GM18873 (cell line): ENCODE measurements around the gene TXK.

Experiments
- ATAC-seq: cut with Tn5 transposase; IDR thresholded peaks from one replicate; pipeline ENCODE4 v1.9.1; 2021; ENCODE audit warnings: mild to moderate bottlenecking, moderate library complexity, moderate number of reproducible peaks; ENCODE audit not compliant: unreplicated experiment, low FRiP score

Gene TXK

DNA sequence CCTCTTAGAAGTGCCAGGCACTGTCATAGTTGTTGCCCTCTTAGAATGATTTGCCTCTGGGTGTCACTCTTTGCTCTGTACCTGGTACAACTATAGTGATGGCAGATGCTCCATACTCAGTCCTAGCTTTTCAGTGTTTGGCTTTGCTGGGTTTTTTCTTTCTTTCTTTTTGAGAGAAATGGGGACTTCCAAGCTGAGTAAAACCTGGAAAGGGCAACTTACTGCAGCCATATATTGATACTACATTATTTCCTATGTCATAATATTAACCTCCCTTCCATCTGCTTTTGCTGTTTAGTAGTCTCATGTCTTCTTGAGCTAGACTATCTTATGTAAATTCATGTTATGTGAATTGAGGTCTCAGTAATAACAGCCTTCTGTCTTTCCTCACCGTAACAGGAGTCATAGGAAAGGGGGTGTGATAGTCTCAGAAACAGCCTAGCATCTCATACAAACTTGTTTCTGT is 68.4 kb downstream of the TXK start:
- ATAC-seq, result peak; percentile 84

DNA sequence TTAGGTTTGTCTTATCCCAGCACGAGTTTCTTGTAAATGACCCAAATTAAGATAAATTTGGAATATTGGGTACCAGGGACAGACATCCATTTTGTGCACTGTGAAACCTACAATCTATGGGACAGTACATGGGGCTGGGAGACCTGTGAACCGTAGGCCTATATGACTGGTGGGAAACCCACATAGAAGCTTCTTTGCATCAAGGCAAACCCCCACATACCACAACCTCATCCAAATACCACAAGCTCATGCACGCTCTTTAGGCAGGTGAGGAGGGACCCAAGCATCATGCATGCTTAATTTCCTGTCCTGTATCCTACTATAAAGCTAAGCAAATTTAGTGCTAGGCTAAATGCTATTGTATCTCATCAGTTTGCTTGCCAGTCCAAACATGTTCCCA is 69.7 kb downstream of the TXK start:
- ATAC-seq, result no peak

DNA sequence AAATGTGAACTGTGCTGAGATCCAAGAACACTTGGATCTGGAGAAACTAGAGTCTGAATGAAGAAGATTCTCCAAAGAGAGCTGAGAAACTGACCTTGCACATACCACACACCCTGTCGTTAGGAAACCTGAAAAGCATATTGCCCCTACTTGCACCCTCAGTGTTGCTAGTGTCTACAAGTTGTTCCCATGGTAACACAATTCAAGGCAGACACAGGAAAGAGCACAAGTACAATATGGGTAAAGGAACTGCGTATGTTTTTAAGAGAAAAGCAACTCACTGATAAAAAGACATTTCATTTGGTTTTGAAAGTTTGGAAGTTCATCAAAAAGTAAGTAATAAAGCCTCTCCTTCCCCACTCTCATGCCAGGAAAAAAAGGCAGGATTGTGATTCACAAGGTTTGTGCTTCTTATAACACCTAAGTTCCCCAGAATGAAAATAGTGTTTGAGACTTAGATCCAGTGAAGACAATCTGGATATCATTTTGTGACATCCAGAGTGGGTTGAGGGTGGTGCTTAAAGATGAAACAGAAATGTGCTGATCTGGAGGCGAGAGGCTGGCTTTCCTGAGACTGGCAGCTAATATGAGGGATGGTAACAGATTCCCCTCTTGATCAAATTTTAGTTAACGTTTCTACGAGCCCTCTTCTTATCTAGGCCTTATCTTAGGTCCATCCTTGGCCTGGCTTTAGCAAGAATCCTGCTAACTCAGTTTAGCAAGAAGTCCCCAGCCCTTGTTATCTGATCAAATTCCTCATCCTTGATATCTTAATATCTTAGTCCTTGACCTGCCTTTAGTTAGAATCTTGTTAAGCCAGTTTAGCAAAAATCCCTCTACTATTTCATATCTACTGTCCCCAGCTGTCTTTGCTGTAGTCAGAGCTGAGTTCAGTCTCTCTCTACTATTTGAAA is 75.2 kb downstream of the TXK start:
- no peak for ATAC-seq

DNA sequence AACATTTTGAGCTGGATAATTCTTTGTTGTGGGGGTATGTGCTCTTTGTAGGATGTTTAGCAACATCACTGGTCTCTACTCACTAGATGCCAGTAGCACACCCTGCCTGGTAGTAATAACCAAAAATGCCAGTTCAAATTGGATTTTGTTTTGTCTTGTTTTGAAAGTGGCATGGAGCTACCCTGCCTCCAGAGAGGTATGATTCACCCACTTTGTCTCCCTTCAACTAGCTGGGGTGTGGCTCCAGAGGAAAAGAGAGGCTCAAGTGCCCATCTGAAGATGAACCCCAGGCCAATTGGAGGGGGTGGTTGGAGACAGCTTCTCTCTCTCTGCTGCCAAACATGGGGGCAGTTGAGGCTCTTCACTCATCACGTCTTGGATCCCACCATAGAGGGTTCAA is 83.0 kb downstream of the TXK start:
- ATAC-seq, result no peak

DNA sequence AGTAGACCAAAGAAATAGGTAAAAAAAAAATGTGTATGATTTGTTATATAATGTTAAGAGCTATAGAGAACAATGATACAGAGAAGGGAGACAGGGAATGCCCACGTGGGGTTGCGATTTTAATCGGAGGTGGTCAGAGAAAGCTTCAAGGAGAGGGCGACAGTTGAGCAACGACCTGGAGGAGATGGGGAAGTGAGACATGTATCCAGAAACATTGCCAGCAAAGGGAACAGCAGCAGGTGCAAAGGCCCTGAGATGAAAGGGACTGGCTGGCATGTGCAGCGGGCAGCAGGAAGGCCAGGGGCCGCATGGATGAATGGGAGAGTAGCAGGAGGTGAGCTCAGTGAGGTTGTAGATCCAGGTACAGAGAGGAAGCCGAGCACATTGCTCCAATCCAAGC is 84.6 kb downstream of the TXK start:
- ATAC-seq, result no peak

DNA sequence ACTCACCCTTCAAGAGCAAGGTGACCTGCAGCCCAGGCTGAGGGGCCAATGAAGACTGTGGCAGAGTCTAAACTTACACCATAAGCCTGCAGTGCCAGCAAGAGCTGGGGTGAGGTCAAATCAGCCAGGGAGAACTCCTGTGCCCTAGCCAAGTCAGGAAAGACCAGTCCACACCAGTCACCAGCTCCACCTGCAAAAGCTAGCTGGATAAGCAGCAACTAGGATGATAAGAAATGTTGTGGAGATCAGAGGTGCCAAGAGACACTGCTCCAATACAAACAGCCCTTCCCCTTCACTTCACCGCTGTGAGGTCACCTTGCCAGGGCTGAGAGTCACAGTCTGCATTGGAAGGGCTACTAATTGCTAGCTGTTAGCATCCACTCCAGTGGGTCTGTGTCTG is 86.2 kb downstream of the TXK start:
- ATAC-seq, result no peak

DNA sequence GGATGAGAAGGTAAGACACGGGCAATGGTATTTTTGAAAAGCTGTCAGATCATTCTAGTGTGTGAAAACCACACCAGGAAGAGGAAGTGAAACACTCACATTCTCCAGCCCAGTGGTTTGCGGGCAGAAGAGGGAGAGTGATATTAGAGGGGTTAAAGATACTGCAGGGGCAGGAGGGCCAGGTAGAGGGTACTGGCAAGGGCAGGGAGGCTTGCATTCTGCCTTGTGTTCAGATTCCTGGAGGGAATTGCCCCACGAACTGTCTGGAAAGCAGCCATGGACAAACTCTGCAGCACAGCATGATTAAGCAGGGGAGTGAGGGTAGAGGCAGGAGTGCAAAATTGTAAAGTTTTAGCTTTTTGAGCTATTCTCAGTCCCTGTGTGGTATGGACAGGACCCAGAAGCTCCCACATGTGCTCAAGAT is 86.6 kb downstream of the TXK start:
- ATAC-seq, result peak; percentile 100

DNA sequence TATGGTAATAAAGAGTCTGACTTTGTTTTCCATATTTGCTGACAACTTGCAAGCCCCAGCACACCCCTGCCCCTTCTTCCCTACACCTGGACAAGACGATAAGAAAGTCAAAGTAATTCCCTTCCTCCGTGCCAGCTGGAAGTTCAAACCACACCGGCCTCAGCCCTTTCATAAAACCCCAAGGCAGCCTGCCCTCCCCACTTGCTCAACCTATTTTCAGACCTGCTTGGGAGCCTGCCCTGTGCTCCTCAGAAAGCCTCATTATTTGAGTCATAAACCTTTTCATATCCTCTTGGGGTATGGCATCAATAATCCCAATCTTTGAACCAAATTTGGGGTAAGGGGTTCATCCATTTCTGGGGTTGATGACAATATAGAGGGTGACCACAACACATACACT is 88.0 kb downstream of the TXK start:
- ATAC-seq, result no peak

DNA sequence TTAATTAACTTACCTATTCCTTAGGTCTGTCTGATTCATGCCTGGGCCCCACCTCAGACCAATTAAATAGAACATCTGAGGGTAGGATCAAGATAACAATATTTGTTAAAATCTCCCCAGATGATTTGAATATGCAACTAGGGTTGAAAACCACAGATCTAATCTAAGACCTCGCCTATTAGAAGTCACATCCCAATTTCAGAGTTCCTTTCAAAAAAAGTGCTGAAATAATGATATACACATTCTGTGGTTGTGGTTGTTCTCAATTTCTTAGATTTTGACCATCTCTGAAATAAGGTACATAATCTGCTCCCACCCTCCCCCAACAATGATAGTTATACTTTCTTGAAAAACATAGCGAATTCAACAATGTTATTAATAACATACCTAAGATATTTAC is 89.8 kb downstream of the TXK start:
- no peak for ATAC-seq

DNA sequence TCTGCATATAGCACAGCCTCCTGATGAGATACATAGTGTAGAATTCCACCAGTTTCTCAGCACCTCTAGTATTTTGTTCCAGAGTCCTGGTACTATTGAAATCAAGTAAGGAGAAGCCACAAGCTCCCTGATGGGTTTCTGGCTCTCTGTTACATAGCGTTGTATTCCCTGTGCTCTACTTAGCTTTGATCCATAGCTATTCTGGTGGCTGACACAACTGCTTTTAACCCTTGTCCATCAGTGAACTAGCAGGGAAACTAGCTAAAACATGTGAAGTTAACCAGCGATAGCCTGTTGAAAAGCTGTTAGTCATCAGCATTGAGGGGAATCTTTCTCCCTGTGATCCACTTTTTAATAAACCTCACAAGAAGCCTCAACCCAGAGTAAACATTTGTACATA is 90.5 kb downstream of the TXK start:
- no peak for ATAC-seq

DNA sequence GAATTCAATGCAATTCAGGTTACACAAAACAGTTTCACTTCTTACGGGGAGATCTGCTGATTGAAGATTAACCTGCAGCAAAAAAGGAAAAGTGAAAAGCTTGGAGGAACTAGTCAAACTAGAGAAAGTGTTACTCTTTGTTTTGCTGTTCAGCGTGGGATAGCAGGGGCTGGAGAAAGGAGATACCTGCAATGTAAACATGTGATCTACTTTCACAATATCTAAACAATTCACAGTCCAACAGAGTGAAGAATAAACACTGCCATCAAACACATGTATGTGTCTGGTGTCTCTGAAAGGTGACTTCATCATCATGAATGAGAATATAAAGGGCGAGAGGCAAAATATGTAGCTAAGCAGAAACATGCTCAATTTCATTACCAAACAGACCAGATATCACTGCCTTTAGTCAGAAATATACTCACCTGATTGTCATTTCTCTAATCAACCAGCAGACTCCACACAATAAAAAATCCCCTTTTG is 91.0 kb downstream of the TXK start:
- no peak for ATAC-seq

DNA sequence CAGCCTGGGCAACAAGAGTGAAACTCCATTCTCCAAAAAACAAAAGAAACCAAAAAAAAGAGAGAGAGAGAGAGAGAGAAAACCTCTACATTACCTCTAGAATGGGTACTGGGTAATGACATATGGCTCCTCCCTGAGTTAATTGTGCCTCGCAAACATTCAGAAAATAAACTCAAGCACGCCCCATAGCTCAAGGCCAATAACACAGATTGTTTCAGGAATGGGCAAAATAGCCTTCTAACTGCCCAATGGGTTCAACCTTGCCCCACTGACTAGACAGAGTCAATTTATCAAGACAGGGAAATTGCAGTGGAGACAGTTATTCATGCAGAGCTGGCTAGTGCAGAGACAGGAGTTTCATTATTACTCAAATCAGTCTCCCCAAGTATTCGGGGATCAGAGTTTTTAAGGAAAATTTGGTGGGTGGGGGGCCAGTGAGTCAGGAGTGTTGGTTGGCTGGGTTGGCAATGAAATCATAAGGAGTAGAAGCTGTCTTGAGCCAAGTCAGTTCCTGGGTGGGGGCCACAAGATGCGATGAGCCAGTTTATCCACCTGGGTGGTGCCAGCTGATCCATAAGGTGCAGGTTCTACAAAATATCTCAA is 92.4 kb downstream of the TXK start:
- ATAC-seq, result no peak

DNA sequence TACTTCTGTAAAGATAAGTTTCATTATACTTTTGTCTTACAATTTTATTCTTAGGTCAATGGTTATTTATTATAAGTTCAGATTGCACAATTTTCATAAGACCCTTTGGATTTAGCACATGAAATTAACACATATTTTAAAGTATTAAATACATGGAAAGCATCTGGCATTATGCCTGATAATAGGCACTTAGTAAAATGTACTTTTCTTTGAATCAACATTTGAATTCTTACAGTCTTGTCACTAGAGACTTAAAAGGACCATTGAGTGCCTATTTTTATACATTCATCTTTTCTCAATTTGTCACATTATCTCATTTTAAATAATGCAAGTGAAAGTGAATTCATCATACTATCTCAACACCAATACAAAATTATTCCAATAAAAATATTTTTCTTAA is 94.5 kb downstream of the TXK start:
- ATAC-seq, result no peak

DNA sequence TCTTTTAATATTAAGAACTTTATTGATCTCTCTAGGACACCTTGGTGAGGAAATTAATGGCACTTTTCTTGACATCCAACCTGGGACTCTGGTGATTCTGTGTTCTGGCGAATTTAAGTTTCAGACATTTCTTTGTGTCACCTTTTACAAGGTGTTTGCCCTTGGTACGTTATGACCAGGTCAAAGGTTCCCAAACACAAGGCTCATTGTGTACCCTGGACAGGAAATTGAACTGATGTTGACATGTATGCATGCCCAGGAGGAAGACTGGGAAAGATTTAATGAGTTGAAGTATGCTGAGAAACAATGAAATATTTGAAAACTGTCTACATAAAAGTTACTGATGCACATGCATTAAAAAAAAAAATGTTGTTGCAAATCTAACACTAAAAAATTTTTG is 95.4 kb downstream of the TXK start:
- ATAC-seq, result no peak

DNA sequence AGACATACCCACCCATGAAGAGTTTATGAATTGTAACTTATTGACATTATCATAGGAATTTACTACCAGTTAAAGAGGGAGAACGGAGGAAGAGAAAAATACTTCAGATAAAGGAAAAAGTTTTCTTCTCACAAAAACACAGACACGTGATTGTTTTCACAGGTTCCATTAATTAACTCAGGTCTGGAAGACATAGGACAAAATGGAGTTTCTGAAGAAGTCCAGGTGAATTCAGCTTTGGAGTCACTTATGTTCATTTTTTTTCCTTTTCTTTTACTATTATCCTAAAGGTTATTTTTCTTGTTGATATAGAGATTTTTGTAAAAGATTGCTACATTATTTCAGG is 97.0 kb downstream of the TXK start:
- ATAC-seq, result no peak

DNA sequence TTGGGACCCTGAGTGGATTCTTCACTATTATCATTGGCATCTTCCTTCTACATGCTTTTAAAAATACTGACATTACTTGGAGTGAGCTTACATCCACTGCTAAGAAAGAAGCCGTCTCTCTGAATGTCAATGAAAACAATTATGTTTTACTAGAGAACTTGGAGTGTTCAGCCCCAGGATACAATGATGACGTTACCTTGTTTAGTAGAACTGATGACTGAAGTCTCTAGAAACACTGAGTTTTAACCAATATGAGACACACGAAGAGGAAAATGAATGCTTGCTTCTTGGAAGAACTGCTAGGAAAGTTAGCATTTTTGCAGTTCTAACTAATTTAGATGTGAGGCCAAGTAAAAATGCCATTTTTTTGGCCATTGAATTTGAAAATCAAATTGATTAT is 98.1 kb downstream of the TXK start:
- no peak for ATAC-seq

DNA sequence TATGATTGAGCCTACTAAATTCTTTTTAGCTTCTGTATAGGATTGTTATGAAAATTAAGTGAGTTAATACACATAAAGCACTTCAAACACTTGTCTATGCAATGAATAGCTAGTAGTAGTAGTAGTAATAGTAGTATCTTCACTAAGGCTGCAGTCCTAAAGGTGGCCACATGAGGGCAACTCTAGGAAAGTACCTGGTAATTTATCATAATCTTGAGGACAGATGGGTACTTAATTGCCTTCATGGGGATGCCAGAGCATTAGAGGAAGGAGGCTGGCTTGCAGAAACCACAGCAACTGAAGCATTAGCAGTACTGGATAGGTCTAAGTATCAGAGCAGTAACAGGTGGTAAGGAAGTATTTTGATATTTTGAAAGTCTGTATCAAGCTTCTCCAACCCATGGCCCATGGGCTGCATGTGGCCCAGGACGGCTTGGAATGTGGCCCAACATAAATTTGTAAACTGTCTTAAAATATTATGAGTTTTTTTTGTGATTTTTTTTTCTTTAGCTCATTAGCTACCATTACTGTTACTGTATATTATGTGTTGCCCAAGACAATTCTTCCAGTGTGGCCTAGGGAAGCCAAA is 100.1 kb downstream of the TXK start:
- peak; percentile 41 for ATAC-seq

DNA sequence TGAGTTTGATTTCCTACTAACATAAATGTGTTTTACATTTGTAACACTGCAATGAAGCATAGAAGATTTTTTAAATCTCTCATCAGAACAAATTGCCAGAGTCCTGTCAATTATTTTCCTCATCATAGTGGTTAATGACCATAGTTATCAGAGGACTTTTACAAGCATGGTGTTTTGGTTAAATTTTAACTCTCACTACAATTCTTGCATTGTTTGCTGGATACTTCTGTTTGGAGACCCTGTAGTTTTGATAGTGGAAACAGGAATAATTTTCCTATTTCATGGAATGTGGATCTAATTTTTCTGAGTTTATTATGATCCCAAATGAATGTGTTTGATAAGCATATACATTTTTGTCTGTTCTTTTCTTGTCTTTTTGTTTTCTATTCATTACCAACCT is 100.6 kb downstream of the TXK start:
- no peak for ATAC-seq

DNA sequence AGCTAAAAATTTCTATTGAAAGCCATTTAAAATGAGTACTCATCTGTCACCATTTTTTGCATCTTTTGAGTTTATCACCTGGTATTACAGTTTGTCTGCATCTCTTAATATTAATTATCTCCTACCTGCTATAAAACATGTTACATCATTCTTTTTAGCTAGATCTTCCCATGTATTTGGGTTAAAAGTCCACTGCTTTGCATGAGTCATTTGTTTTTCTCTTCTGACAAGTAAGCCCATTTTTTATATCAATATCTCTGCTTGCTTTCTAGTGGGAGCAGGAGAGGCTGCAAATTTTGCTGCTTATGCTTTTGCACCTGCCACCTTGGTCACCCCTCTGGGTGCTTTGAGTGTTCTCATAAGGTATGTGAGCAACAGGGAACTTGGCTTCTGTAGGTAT is 101.3 kb downstream of the TXK start:
- ATAC-seq, result no peak

DNA sequence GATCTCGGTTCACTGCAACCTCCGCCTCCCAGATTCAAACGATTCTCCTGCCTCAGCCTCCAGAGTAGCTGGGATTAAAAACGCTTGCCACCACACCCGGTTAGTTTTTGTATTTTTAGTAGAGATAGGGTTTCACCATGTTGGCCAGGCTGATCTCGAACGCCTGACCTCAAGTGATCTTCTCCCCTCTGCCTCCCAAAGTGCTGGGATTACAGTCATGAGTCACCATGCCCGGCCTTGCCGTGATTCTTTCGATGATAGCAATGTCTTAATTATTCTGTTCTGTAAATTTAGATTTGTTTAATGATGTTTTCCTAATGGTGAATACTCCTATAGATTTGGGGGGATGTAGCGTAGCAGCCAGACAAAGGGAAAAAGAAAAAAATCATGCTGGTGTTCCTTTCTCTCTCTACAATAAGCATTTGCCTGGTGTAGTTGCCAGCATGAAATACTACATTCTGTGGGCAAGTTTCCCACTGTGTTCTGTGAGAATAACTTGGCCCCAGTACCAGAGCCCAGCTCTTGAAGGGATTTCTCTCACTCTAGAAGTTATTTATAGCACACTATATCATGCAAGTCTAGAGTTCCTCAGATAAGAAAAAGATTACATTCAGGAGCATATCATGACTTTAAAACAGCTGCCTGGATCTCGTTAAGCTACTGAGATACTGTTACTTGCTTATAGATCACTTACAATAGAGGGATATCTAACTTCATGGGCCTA is 102.1 kb downstream of the TXK start:
- no peak for ATAC-seq

DNA sequence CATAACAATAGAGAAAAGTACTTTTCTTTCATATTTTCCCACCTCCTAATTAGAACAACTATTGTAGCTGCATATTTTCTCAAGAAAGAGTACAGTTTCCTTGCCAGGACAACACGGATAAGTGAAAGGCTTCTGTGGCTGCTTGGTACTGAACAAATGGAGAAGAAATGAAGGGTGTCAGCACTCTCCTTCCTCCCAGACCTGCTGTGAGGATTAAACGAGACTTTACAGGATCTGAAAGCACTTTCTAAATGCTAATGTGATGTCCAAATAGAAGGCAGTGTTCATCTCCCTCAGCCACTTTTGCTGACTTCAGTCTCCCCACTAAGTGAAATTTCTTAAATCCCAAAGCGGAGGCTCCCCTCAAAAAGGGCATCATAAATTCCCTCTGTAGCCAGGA is 103.6 kb downstream of the TXK start:
- no peak for ATAC-seq
